ENCODE measurements around the gene ROPN1L.

The ROPN1L gene

DNA sequence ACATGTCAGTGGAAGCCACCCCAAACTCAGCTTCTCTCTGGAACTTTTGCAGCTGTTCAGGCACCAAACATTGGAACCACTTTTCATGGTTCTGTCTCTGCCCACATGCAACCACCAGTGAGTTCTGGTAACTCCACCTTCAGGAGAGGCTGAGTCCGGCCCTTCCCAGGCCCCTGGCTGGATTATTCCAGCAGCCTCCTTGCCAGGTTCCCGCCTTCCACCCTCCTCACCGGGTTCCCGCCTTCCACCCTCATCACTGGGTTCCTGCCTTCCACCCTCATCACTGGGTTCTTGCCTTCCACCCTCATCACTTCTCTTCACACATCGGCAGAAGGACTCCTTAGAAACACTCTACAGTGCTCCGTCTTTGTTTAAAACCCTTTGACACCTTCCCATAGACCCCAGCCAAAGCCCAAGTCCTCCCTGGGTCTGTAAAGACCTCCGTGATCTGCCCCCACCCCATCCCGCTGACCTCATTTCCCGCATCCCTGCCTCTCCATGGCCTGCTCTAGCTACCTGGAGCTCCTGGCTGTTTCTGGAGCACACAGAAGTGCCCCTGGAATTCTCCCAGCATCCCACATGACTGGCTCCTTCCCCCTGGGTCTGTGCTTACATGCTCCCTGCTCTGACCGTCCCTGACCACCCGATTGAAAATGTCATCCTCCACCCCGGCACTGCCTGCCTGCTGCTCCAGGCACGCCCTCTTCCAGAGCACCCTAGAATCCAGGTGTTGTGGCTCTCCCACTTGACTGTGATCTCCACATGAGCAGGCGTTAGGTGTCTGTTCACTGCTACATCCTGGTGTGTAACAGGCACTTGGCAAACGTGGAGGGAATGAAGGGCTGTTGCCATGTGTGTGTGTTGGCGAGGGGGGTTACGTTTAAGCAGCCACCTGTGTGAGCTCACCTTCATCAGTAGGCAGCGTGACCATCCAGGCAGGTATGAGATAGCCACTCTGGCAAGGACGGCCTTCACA, 17.7 kb downstream of the ROPN1L start:
- no peak for DNase-seq

DNA sequence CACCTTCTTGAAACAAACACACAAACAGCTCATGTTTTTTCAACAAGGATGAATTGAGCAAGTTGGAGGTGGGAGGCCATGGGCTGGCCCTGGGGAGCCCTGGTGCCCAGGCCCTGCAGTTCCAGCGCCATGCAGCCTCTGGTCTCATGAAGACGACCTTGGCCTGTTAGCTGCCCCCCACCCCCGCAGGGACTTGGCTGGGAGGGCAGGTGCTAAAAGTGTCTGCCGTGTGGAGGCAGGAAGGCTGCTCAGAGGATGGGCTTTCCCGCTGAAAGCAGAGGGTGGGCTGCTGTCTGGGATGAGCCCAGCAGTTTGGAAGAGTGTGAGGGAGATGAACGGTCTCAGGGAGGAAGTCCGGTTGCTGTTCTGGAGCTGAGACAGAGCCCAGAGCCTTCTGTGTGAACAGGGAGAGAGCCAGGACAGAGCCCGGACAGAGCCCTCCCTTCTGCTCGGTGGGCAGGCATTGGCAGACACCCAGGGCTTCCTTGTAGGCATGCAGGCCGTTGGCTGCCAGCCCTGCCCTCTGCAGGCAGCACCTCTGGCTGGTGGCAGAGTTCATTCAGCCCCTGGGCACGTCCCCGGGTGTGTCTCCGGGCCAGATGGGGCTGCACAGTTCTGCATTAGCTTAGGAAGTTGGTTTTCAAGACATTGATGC, 18.7 kb downstream of the ROPN1L start:
- no peak for DNase-seq

DNA sequence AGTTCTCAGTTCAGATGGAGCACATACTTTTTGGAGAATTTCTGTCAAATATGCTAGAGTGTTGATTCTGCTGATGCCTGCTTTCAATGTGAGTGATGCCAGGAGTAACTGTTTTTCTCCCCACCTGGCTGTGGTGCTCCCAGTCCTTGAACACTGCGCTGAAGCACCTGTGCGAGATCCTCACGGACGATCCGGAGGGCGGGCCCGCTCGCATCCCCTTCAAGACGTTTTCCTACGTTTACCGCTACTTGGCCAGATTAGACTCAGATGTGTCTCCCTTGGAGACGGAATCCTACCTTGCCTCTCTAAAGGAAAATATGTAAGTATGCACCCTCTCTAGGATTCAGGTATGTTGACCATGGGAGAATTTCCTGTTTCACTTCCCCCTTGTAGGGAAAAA, 19.4 kb downstream of the ROPN1L start:
- no peak for DNase-seq

DNA sequence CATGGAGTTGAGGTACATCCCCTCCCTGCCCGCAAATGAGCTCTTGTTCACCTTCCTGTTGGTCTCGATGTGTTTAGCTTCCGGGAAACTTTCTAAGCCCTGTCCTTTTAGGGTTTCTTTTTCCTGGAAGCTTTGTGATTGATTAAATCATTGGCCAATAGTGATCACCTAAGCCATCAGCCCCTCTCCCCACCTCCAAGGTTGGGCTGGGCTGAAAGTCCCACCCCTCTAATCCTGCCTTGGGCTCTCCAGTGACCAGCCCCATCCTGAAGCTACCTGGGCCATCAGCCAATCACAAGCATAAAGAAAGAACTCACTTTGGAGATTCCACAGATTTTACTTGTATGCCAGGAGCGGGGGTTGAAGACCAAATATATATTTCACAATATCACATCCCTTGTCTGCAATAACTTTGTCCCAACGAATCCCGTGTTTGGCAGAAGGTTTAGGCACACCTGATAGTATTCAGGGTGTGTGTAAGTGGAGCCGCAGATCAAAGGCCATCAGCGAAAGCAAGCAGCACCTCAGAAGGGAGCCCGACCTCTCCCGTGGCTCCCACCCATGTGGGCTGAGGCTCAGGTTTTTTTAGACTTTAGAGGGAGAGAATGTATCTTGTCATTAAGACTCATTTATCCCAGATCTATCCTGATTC, 20.4 kb downstream of the ROPN1L start:
- no peak for DNase-seq

DNA sequence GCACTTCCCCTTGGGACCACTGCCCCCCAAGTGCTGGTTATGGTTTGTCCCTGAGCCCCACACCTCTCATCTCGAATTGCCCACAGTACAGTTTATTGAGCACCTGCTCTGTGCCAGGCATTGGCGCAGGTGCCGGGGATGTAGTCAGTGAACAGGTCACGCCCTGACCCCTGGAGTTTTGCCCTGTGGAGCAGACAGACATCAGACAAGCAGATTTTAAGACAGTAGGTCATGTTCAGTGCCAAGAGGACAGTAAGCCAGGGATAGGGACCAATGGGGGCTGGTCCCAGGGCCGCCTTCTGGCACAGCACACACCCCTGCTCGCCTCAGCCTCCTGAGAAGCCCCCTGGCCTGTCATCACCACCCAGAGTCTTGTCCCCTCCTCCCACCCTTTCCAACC, 21.9 kb downstream of the ROPN1L start:
- DNase-seq = no peak

DNA sequence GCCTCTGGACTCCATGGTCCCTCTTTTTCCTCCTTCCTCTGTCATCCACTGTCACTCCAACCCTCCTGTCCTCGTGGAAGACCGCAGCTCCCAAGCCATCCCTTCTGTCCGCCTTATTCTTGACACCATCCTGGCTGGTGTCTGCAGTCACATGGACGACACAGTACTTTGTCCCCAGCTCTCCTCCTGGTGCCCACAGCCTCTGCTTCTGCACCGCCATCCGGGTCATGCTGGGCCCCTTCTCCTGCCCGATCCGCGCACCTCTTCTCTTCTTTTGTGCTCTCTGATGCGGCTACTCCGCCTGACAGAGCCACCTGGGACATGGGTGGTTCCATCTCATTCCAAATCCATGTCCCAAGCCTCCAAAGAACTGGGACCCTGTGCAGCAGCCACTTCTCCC, 22.5 kb downstream of the ROPN1L start:
- DNase-seq = no peak

DNA sequence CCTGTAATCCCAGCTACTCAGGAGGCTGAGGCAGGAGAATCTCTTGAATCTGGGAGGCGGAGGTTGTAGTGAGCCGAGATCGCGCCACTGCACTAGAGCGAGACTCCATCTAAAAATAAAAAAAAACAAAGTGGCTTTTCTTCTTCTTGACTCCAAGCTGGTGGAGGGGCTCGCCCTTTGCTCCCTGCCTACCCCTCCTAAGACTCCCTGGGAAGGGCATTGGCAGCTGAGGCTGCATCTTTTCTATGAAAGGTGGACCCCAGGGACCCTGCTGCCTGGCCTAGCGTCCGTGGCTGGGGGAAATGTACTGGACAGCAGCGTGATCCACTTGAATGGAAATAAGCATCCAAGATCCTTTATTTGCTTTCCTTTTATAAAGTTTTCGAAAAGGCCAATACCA, 24.0 kb downstream of the ROPN1L start:
- DNase-seq = no peak

DNA sequence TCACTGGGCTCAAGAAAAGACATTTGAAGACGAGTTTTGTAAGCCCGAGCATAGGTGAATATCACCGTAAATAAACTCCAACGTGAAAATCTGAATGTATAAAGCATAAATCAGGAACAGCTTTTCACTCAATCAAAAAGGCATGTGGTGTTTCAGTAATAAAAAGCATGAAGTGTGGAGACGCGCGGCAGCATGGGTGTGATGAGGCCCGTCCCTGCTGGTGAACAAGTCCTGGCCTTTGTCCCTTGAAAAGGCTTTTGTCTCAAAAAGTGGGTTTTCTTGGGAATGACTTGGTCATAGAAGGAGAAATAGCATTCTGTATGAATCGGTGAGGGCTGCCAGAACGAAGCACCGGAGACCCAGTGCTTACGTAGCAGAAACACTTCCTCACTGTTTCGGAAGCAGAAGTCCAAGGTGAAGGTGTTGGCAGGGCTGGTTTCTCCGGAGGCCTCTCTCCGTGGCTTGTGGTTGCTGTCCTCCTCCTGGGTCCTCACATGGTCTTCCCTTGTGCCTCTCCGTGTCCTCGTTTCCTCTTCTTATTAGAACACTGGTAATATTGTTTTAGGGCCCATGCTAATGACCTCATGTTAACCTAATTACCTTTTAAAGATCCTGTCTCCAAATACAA, 24.9 kb downstream of the ROPN1L start:
- DNase-seq = no peak

DNA sequence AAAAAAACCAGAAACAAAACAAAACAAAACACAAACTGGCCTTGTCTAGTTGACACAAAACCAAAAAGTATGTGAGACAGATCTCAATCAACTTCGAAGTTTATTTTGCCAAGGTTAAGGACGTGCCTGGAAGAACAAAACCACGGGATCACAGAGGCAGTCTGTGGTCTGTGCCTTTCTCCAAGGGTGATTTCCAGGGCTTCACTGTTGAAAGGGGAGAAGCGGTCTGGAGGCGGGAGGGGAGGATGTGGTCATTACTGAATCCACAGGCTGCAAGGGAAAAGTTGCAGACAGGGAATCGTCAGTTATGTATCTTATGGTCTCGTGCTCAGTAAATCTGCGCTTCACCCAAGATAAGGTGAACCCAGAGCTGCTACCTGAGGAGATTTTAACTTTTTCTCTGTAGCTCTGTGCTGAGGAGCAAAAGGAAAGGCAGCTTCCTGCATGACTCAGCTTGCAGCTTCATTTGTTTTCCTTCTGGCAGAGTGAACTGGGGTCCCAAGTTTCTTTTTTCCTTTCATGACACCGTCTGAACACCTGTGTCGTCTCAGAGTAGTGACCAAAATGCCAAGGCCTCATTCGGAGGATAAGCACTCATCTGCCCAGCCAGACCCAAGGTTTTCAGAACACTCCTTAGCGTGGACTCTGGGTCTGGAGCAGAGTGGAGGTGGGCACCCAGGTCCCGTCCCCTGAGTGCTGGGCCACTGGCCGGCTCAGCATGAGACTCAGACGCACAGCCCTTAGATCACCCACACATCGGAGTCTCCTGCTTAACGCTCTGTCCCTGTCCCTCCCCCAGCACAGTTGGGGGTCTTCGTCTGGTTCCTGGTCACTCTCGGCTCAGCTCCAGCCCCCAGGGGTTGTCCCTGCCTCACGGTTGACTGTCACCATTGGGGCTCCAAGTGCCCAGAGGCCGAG, 25.9 kb downstream of the ROPN1L start:
- no peak for DNase-seq

DNA sequence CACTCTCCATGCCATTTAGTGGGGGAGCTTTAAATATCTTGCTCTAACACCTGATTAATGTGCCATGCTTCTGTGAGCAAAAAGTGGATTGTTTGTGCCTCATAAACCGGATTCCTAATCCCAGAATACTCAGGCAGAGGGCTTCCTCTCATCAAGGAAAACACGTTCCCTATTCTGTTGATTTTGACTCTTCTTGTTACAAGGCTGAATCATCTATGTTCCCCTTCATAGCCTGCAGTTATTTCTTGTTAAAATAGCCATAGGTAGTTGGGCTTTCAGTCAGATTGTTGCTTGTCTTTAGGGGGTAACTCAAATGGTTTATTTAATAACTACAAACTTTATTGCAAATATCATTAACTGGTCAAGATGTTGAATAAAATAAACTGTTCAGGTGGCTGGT, 26.6 kb downstream of the ROPN1L start:
- no peak for DNase-seq

DNA sequence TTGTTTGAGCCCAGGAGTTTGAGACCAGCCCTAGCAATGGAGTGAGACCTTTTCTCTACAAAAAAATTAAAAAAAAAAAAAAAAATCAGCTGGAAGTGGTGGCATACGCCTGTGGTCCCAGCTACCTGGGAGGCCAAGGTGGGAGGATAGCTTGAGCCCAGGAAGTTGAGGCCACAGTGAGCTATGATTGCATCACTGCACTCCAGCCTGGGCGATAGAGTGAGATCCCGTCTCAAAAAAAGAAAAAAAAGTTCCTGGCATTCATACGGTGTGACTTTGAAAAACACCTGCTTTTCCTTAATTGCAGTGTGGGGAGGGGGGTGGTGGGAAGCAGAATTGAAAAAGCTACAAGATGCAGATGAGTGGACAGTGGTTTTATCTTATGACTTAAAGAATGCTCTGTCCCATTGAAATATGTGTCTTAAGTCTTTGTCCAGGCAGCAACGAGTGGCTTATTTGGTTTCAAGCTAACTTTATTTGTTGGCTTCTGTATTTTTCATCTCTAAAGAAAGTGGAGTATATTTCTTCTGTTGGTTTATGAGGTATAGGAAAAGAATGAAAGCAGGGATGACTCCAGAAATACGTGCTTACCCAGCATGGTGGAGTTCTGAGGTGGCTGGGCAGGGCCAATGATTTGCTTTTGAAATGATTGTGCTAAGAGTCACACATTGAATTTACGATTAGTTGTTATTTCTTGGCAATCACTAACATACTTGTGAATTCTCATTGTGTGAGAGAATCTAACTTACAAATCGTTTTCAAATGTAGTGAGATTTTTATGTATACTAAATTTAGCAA, 27.8 kb downstream of the ROPN1L start:
- DNase-seq = no peak

DNA sequence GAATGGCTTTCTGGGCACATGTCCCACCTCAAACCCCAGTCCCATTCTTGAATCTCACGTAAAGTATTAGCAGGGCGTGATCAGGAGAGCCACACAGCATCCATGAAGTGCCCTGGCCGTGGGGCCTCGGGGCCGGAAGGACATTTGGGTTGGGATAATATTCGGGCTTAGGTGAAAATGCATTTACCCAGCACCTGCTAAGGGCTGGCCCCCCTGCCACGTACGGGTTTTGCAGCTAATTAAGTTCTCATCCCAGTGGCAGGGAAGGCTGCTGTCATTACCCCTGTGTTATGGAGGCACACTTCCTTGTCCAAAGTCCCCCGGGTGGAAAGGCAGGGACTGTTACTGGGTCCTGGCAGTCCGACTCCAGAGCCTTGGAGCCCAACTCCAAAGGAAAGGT, 29.0 kb downstream of the ROPN1L start:
- DNase-seq = no peak

DNA sequence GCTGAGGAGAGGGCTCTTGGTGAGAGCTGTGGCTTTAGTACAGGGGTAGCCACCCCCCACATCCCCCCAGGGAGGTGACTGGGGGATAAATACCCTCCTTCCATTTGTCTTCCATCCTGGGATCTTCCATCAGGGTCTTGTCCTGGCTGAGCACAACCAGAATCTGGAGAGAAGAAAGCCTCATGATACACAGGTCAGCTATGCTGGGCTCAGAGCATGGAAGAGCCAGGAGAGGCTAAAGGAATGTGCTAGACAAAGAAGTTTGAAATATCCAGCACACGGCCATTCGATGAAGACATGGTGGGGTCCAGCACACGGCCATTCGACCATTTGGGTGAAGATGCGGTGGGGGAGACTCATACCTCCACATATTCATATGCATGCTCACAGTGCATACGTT, 30.0 kb downstream of the ROPN1L start:
- DNase-seq = no peak

DNA sequence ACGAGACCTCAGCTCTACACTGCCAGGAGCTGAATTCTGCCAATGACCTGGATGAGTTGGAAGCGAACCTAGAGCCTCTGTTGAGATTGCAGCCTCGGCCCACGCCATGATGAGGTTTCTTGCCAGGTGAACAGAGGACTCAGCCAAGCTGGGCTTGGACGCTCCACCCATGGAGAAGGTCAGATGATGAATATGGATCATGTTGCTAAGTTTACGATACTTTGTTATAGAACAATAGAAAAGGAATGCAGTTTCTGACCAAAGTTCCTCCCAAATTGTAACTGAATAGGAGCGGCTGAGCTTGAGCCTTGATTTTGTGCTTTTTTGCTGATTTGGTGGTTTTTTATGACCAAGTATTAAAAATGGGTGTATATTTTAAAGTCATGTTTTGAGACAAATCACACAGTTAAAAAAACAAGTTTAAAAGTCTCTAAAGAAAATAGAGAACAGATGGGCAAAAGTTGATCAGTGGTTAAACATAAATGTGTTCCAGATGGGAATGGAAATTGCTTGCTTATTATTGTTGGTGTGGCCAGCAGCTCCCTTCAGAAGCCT, 32.9 kb downstream of the ROPN1L start:
- DNase-seq = no peak

DNA sequence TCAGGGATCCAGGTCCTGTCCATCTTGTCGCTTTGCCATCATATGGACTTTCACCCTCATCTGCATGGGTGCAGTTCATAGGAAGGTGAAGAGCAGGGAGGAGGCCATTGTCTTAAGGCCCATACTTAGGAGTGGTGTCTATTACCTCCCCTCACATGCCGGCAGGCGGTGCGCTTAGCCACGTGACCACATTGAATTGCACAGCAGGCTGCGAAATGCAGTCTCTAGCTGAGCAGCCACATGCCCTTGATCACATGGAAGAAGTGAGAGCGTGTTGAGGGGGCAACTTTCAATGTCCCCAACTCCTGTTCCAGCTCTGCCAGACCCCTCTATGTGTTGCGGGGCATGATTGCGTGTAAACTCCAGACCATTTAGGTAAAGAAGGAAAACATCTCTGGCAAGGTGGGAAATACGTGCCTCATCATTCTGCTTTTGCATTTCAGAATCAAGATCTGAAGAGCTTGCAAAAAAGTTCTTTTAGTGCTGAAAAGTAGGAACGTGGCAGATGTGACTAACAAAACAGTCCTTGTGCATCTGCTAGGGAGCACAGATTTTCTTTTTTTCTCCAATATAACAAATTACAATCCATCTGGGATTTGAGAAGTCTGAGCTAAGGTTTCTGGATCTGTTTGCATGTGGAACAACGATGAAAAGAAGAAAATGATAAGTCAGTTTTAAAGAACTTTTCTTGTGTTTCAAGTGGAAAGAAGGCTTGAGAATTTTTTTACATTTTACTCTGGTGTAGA, 34.4 kb downstream of the ROPN1L start:
- DNase-seq = no peak

DNA sequence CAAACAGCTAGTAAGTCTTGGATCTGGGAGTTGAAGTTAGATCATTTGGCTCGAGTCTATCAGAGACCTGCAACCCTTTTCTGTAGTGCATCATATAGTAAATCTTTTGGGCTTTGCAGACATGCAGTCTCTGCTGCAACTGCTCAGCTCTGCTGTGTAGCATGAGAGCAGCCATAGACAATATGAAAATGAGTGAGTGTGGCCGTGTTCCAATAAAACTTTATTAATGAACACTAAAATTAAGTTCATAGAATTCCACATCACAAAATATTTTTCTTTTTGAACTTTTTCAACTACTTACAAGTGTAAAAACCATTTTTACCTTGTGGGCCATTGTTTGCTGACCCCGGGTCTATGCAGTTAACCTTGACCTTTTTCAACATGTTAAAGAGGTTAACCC, 35.2 kb downstream of the ROPN1L start:
- no peak for DNase-seq

DNA sequence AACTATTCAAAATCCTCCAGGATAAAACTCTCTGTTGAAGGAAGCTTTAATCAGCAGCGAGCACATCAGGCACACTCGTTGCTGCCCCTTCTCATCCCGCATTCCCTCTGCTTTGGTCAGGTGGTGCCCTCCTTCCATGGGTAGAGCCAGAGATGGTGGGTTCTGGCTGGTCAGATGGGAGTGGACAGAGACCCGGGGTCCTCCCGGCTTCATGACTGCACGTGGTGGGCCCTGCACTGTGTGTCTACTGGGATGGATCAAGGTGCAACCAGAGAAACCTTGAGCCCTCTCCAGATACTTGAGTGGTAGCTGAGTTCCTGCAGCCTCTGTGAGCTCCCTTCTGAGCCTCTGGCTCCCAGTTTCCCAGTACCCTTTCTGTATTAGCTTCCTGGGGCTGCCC, 36.3 kb downstream of the ROPN1L start:
- DNase-seq = no peak

DNA sequence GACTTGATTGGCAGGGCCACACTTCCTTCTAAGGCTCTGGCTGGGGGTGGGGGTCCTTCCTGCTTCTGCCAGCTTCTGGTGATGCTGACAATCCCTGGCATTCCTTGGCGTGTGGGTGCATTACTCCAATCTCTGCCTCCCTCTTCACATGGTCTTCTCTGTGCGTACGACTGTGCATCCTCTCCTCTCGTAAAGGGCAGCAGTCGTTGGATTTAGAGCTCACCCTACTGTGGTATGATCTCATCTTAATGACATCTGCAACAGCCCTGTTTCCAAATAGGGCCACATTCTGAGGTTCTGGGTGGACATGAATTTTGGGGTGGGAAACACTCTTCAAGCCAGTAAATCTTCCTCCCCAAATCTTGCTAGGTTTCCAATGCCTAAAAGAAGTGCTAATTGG, 36.8 kb downstream of the ROPN1L start:
- DNase-seq = no peak

DNA sequence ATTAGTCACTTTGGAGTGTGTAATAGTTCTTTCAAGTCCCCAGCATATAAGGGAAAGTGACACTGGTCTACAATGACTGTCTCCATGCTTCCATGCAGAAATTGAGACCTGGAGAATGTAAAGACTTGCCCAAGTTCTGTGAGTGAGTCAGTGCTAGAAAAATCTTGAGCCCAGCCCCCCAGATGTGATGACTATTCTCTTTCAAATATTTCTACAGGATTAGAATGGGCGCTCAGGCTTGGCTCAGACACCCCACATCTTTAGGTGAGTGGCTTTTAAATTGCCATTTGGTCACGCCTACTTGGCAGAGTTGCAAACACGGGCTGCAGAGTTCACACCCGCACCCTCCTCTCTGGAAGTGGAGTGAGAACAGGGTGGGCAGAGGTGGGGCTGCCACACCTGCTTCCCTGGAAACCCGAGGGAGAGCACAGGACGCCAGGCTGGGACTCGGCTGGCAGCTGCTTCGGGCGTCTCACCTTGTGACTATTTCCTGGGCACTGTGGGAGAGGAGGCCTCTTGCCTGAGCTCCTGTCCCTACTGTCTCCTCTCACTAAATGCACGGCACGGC, 37.6 kb downstream of the ROPN1L start:
- no peak for DNase-seq
